NCI-H524 treated with DMSO at 0.1 percent for 48 hours (cell line): ENCODE measurements around the gene ARID1A.

Experiments
- DNase-seq: peaks from one replicate; lab custom pipeline; 2025; lab: John Stamatoyannopoulos, UW

Gene ARID1A

GRCh38 chr1:26827663-26828062, 131.8 kb downstream of the ARID1A start:
- DNase-seq, result no peak

- no peak for DNase-seq
Measured at GRCh38 chr1:26828411-26828991, 132.7 kb downstream of the ARID1A start.

DNA sequence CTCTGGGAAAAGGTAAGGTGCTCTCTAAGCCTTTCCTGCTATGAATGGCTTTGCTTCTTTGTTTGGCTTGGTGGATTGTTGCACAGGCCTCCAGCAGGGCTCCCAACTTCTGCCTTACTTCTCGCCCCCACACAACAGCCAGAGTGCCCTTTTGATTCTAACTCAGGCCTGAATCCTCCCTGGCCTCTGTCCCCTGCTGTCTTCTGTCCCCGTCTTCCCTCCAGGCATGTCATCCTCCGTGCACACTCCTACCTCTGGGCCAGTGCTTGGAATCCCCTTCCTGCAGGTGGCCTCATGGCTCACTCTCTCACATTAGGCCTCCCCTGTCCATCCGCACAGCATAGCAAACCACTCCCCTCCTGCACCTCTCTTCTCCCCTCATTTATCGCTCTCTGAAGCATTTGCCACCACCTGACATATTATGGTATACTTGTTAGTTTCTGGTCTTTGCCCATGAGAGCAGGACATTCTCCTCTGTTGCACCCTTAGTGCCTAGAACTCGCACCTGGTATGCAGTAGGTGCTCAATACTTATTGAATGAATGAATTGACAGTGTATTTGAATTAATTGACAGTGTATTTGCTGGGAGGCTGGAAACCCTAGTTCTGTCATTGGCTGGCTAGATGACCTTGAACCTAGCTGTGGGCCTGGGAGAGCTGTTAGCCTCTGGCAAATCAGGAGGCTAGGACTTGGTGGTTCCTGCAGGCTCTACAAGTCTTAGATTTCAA, 133.5 kb downstream of the ARID1A start:
- DNase-seq, result no peak

DNA sequence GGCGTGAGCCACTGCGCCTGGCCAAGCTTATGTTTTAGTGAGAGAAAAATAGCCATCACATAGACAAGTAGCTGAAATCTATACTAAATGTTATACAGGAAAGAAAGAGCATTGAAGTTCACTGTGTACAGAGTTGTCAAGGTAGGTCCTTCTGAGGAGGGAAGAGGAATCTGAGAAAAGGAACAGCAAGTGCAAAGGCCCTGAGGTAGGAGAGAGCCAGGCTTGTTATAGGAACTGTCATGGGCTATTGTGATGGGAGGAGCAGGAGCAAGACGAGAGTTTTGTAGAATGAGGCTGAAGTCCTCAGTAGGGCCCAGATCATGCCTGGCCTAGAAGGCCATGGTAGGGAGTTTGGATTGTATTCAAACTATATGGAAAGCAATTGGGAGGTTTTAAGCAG, 135.2 kb downstream of the ARID1A start:
- DNase-seq, result no peak
